Kidney (tissue), 14 donors: ENCODE results near the gene SCGB1D1. TPM values are rescaled to one million over a fixed set of nuclear protein-coding genes. Genes with fewer than 3 reads are reported as not detected.

Source experiments
- DNase-seq, 5 donors: peaks; one replicate each; pipeline ENCODE4 v3.0.0-alpha.2; 2013 to 2020
- FAIRE-seq: peaks from 2 replicates; lab custom pipeline; 2012; peaks lifted over from hg19 to GRCh38; lab: Jason Lieb, UNC
- H3K27ac ChIP-seq, 2 donors: one replicate each; pipeline ENCODE4 v1.7.0; 2013; ENCODE audit warnings: low read depth in 2 of 2, low read length in 2 of 2, inconsistent platforms in 1 of 2
- H3K27me3 ChIP-seq: one replicate; pipeline ENCODE4 v1.7.1; 2013; ENCODE audit warnings: low read length, inconsistent platforms; ENCODE audit not compliant: control insufficient read depth, insufficient read depth
- H3K36me3 ChIP-seq, 3 donors: one replicate each; pipeline versions ENCODE4 v1.7.0 to v1.7.1; 2013; ENCODE audit warnings: low read length in 3 of 3, control low read depth in 1 of 3, inconsistent platforms in 1 of 3; ENCODE audit not compliant: insufficient read depth in 3 of 3, control insufficient read depth in 2 of 3
- H3K4me1 ChIP-seq, 3 donors: one replicate each; pipeline versions ENCODE4 v1.7.0 to v1.7.1; 2013; ENCODE audit warnings: low read length in 3 of 3, inconsistent platforms in 1 of 3, low read depth in 1 of 3; ENCODE audit not compliant: control insufficient read depth in 2 of 3, insufficient read depth in 2 of 3
- H3K4me3 ChIP-seq, 3 donors: one replicate each; pipeline versions ENCODE4 v1.7.0 to v1.8.1; 2013; ENCODE audit warnings: low read length in 3 of 3, control low read depth in 1 of 3, inconsistent platforms in 1 of 3
- H3K9ac ChIP-seq, 3 donors: one replicate each; pipeline versions ENCODE4 v1.7.0 to v1.7.1; 2013; ENCODE audit warnings: low read length in 3 of 3, control low read depth in 1 of 3, inconsistent platforms in 1 of 3
- H3K9me3 ChIP-seq, 3 donors: one replicate each; pipeline versions ENCODE4 v1.7.0 to v1.7.1; 2013; ENCODE audit warnings: low read length in 3 of 3, control low read depth in 1 of 3, inconsistent platforms in 1 of 3; ENCODE audit not compliant: control insufficient read depth in 2 of 3, insufficient read depth in 1 of 3
- CTCF ChIP-seq: IDR thresholded peaks from 3 replicates; pipeline ENCODE4 v1.5.1; 2012; ENCODE audit warnings: mild to moderate bottlenecking, moderate library complexity, borderline replicate concordance; ENCODE audit not compliant: insufficient read depth; ENCODE audit errors: extremely low read depth
- intact Hi-C: fragments of 100-400 bp; cut with DNase I; formaldehyde crosslinking; loops from one replicate; pipeline ENCODE4 v1.11.1; 2022
- polyA plus RNA-seq: library from polyadenylated mRNA; stranded (reverse); fragments of 350-450 nt; fragmentation: Illumina TruSeq; extraction: RNeasy Lipid Tissue Mini Kit (QIAGEN cat#74804); gene quantifications from one replicate; pipeline ENCODE4 v1.2.3, GENCODE V29; 2014; ENCODE audit warnings: low read depth, low replicate concordance; ENCODE audit not compliant: insufficient read depth
- total RNA-seq: library from RNA; stranded (reverse); fragmentation: NEBNext Ultra II Directional; extraction: Animal tissue kit (Norgen Biotek cat#: 25700); gene quantifications from one replicate; pipeline ENCODE4 v1.2.1, GENCODE V29; 2021
- donor health status: control.
- donor health status: control.
- donor health status: control.
- donor health status: control.
- donor health status: control.
- donor health status: DM: yes; HTN: yes; CAD: no.
- donor health status: Normal renal cell carcinoma (clear cell type).

The SCGB1D1 gene
- total and polyA plus RNA-seq, 2 donors from 2014 or later, result not detected

DNA sequence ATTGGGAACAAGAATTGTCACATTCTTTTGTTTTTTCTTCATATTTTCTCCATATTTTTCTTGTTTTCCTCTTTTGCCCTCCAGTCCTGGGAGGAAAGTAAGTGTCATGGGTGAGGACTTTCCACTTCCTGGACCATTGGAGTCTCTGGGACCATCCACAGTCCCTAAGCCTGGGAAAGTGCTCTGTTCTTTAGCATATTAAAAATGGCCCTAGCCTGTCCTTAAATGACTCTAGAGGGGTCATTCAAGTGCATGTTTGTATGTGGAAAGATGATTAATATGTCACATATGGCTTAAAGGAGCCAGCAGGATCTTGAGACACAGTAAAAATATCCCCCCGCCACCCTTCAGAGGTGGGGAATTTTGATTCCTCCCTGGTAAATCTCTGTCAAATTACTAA is 20.1 kb upstream of the SCGB1D1 start:
- DNase-seq (no peak), FAIRE-seq (no peak)
- no peak overlapping the region for H3K9ac ChIP-seq
- no peaks in the 10 kb centered on the region for H3K9me3 ChIP-seq
- no peaks in the 10 kb centered on the region for H3K36me3 ChIP-seq
- no peak overlapping the region for H3K27ac ChIP-seq
- peaks cover 0 to 2% (median 0%) of the 10 kb centered on the region in 3 donors for H3K4me1 ChIP-seq
- TF ChIP-seq CTCF, result no peak
- H3K4me3 ChIP-seq, result no peak overlapping the region
- intact Hi-C loops, result no loop called here
- no peaks in the 10 kb centered on the region for H3K27me3 ChIP-seq

DNA sequence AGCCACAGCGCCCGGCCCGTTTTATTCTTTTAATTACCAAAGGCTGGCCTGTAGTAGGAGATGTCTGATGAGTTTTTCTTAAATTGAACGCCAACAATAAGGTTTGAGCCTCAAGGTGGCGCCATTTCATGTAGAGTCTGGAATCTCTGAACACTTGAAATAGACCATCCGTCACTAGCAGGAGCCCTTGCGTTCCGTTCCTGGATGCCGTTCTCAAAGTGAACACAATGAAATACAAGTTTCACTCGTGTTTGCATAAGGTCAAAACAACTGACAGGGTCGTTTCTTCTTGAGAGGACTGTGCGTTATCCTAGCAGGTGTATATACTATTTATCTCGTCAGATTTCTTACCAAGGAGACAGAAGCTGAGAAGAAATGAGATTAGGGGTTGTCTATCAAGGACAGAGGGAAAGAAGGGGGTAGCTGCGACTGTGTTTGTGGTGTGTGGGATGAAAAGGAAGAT is 18.7 kb upstream of the SCGB1D1 start:
- Histone ChIP-seq H3K27ac (no peak overlapping the region), H3K9ac (no peak overlapping the region), H3K9me3 (no peaks in the 10 kb centered on the region), H3K27me3 (no peaks in the 10 kb centered on the region), H3K36me3 (no peaks in the 10 kb centered on the region), H3K4me1 (peaks cover 0 to 2% (median 0%) of the 10 kb centered on the region in 3 donors), H3K4me3 (no peak overlapping the region)
- intact Hi-C loops, result no loop called here
- peak; percentile 82 for TF ChIP-seq CTCF
- DNase-seq, result peak in 4 of 5 donors; percentile 78 to 95 (median 89)
- peak; percentile 74 for FAIRE-seq

- Histone ChIP-seq H3K36me3 (no peaks in the 10 kb centered on the region), H3K27me3 (no peaks in the 10 kb centered on the region), H3K4me3 (no peak overlapping the region), H3K27ac (no peak overlapping the region), H3K9me3 (no peaks in the 10 kb centered on the region), H3K4me1 (peaks cover 0 to 2% (median 0%) of the 10 kb centered on the region in 3 donors), H3K9ac (no peak overlapping the region)
- intact Hi-C loops, result no loop called here
- DNase-seq (no peak), FAIRE-seq (no peak)
- TF ChIP-seq CTCF, result no peak
These were observed 17.7 kb upstream of the SCGB1D1 start for GRCh38 chr11:62172294-62172693.

DNA sequence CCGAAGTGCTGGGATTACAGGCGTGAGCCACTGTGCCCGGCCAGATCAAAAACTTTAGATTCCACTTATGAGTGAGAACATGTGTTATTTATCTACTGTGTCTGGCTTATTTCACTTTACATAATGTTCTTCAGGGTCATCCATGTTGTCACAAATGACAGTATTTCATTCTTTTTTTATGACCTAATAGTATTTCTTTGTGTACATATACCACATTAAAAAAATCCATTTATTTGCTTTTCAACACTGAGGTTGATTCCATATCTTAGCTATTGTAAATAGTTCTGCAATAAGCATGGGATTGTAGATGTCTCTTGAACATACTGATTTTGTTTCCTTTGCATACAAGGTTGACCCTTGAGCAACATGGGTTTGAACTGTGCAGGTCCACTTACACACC is 13.2 kb upstream of the SCGB1D1 start:
- no peak overlapping the region for H3K27ac ChIP-seq
- no peak for FAIRE-seq
- intact Hi-C loops, result no loop called here
- no peak for TF ChIP-seq CTCF
- no peak overlapping the region for H3K4me3 ChIP-seq
- no peak overlapping the region for H3K9ac ChIP-seq
- DNase-seq, result no peak
- no peaks in the 10 kb centered on the region for H3K4me1 ChIP-seq
- H3K9me3 ChIP-seq, result no peaks in the 10 kb centered on the region
- no peaks in the 10 kb centered on the region for H3K27me3 ChIP-seq
- no peaks in the 10 kb centered on the region for H3K36me3 ChIP-seq
